HEK293T (cell line): ENCODE results near the gene ZBTB21.

Experiments used
- ARNT ChIP-seq: fragments of 450-650 bp; IDR thresholded peaks from 2 replicates; pipeline ENCODE4 v1.6.1; 2017; ENCODE audit warnings: mild to moderate bottlenecking
- BHLHE40 ChIP-seq: fragments of 450-650 bp; IDR thresholded peaks from 2 replicates; pipeline ENCODE4 v1.6.1; 2016; ENCODE audit warnings: mild to moderate bottlenecking, moderate library complexity, borderline replicate concordance
- ELF4 ChIP-seq: fragments of 450-650 bp; IDR thresholded peaks from 2 replicates; pipeline ENCODE4 v1.6.1; 2017; ENCODE audit warnings: antibody characterized with exemption
- FOXA1 ChIP-seq: fragments of 450-650 bp; IDR thresholded peaks from 2 replicates; pipeline ENCODE4 v1.6.1; 2016; ENCODE audit warnings: mild to moderate bottlenecking
- FOXK2 ChIP-seq: fragments of 450-650 bp; IDR thresholded peaks from 2 replicates; pipeline ENCODE4 v1.6.1; 2016; ENCODE audit warnings: mild to moderate bottlenecking
- L3MBTL2 ChIP-seq: fragments of 450-650 bp; conservative IDR thresholded peaks from 2 replicates; pipeline ENCODE4 v1.6.1; 2016; ENCODE audit warnings: mild to moderate bottlenecking
- NFRKB ChIP-seq: fragments of 450-650 bp; IDR thresholded peaks from 2 replicates; pipeline ENCODE4 v1.6.1; 2016; ENCODE audit warnings: mild to moderate bottlenecking, moderate library complexity
- ZNF384 ChIP-seq: fragments of 450-650 bp; IDR thresholded peaks from 2 replicates; pipeline ENCODE4 v1.6.1; 2016

- no peak for TF ChIP-seq L3MBTL2
- TF ChIP-seq FOXA1 = no peak
- TF ChIP-seq FOXK2 = no peak
- TF ChIP-seq NFRKB = no peak
- TF ChIP-seq ZNF384 = no peak
- TF ChIP-seq ARNT = no peak
- no peak for TF ChIP-seq ELF4
- no peak for TF ChIP-seq BHLHE40
Measured at GRCh38 chr21:42037516-42037915, 27.4 kb upstream of the ZBTB21 start.
